GM12878 (cell line): ENCODE data around the gene PSRC1. TPM values are rescaled to one million over a fixed set of nuclear protein-coding genes. Genes with fewer than 3 reads are reported as not detected.

Source experiments
- ATAC-seq: fragments of 200-7000 bp; cut with Tn5 transposase; 3 replicates; pipeline ENCODE4 v1.9.1; 2020; ENCODE audit warnings: mild to moderate bottlenecking, moderate library complexity
- BruUV-seq: library from RNA; stranded (reverse); fragments of 400-500 nt; replicated peaks from 2 replicates; lab custom pipeline; 2021; lab: Mats Ljungman, UMichigan
- CTCF ChIA-PET: fragments of 300-600 bp; sonication (Branson Sonifier 250); formaldehyde crosslinking; extraction: SDS; loops from one replicate; lab custom pipeline; 2021; ENCODE audit warnings: inconsistent platforms; lab: Yijun Ruan, JAX
- POLR2A ChIA-PET: fragments of 350-600 bp; formaldehyde crosslinking; extraction: SDS; loops from one replicate; lab custom pipeline; 2021; ENCODE audit warnings: inconsistent platforms; lab: Charles Lee
- RAD21 ChIA-PET: fragments of 300-600 bp; sonication (Branson Sonifier 250); formaldehyde crosslinking; loops from one replicate; lab custom pipeline; 2023; ENCODE audit warnings: antibody characterized with exemption; ENCODE audit not compliant: unreplicated experiment; lab: Charles Lee
- SMC1A ChIA-PET: fragments of 300-600 bp; sonication (Branson Sonifier 250); formaldehyde crosslinking; loops from one replicate; lab custom pipeline; 2023; ENCODE audit not compliant: unreplicated experiment, uncharacterized antibody; lab: Charles Lee
- DNase-seq: peaks from one replicate; pipeline ENCODE4 v3.0.0-alpha.2; 2011; ENCODE audit warnings: low read depth, low spot score
- FAIRE-seq: peaks from 3 replicates; lab custom pipeline; 2011; peaks lifted over from hg19 to GRCh38; lab: Jason Lieb, UNC
- H2AFZ ChIP-seq: 2 replicates; pipeline ENCODE4 v1.6.0; 2011; ENCODE audit warnings: low read depth, low read length, control low read depth; ENCODE audit not compliant: control insufficient read depth
- H3K27ac ChIP-seq: 2 replicates; pipeline ENCODE4 v1.5.1; 2011; ENCODE audit warnings: control low read depth; ENCODE audit not compliant: control insufficient read depth, insufficient read depth
- H3K27me3 ChIP-seq, 2 experiments: replicated peaks in 1 of 2; 2 replicates each; pipeline versions ENCODE4 v1.6.0 to v1.6.1; 2011; ENCODE audit warnings: low read length in 1 of 2; ENCODE audit not compliant: control insufficient read depth in 2 of 2, insufficient read depth in 2 of 2
- H3K36me3 ChIP-seq, 2 experiments: 2 replicates each; pipeline ENCODE4 v1.5.1; 2011; ENCODE audit warnings: low read length in 1 of 2; ENCODE audit not compliant: control insufficient read depth in 2 of 2, insufficient read depth in 2 of 2
- H3K4me1 ChIP-seq: 2 replicates; pipeline ENCODE4 v1.6.1; 2011; ENCODE audit warnings: mild to moderate bottlenecking, low read length, moderate library complexity, mixed read lengths; ENCODE audit not compliant: control insufficient read depth, insufficient read depth
- H3K4me2 ChIP-seq: 2 replicates; pipeline ENCODE4 v1.6.0; 2011; ENCODE audit warnings: control low read depth; ENCODE audit not compliant: control insufficient read depth, insufficient read depth
- H3K4me3 ChIP-seq: fragments of 200-600 bp; sonication (generic); 2 replicates; pipeline ENCODE4 v1.5.1; 2016
- H3K79me2 ChIP-seq: 2 replicates; pipeline ENCODE4 v1.6.0; 2011; ENCODE audit warnings: low read length; ENCODE audit not compliant: control insufficient read depth, insufficient read depth
- H3K9ac ChIP-seq: 2 replicates; pipeline ENCODE4 v1.8.0; 2011; ENCODE audit warnings: low read length, control low read depth, mixed read lengths; ENCODE audit not compliant: control insufficient read depth, insufficient read depth
- H3K9me3 ChIP-seq: replicated peaks from 3 replicates; pipeline ENCODE4 v1.5.1; 2011; ENCODE audit warnings: mild to moderate bottlenecking, low read length; ENCODE audit not compliant: control insufficient read depth, insufficient read depth
- H4K20me1 ChIP-seq: 2 replicates; pipeline ENCODE4 v1.6.0; 2011; ENCODE audit not compliant: control insufficient read depth, insufficient read depth
- CBX5 ChIP-seq: sonication (generic); IDR thresholded peaks from 2 replicates; pipeline ENCODE4 v1.6.1; 2016; ENCODE audit warnings: low read depth, moderate library complexity, mild to moderate bottlenecking, inconsistent platforms
- CHD1 ChIP-seq: IDR thresholded peaks from 2 replicates; pipeline ENCODE4 v1.6.1; 2012; ENCODE audit warnings: low read depth, low read length, improper control_type of control experiment
- CHD4 ChIP-seq: fragments of 200-600 bp; sonication (generic); IDR thresholded peaks from 2 replicates; pipeline ENCODE4 v1.6.1; 2016; ENCODE audit warnings: mild to moderate bottlenecking
- CREB1 ChIP-seq: IDR thresholded peaks from 2 replicates; pipeline ENCODE4 v1.6.1; 2012; ENCODE audit warnings: low read depth, mild to moderate bottlenecking, inconsistent platforms
- CREM ChIP-seq: IDR thresholded peaks from 2 replicates; pipeline ENCODE4 v1.6.1; 2014; ENCODE audit warnings: antibody characterized with exemption, low read depth
- EED ChIP-seq: sonication (generic); IDR thresholded peaks from 2 replicates; pipeline ENCODE4 v1.6.1; 2016; ENCODE audit warnings: antibody characterized with exemption, low read depth
- EGR1 ChIP-seq, 2 experiments: IDR thresholded peaks; 1 replicate in 1 of 2; 2 replicates in 1 of 2; pipeline ENCODE4 v1.6.1; 2011 to 2012; ENCODE audit warnings: low read depth in 2 of 2, low read length in 2 of 2, borderline replicate concordance in 1 of 2, mild to moderate bottlenecking in 1 of 2, moderate library complexity in 1 of 2
- ETV6 ChIP-seq, 2 experiments: fragments of 450-650 bp in 1 of 2; IDR thresholded peaks in 1 of 2; conservative IDR thresholded peaks in 1 of 2; 2 replicates each; pipeline ENCODE4 v1.6.1; 2014; ENCODE audit warnings: antibody characterized with exemption in 1 of 2, borderline replicate concordance in 1 of 2, low read depth in 1 of 2, mild to moderate bottlenecking in 1 of 2, moderate library complexity in 1 of 2
- FOXK2 ChIP-seq: fragments of 450-650 bp; IDR thresholded peaks from 2 replicates; pipeline ENCODE4 v1.6.1; 2017; ENCODE audit warnings: mild to moderate bottlenecking, moderate library complexity
- GATAD2B ChIP-seq: fragments of 450-650 bp; conservative IDR thresholded peaks from 2 replicates; pipeline ENCODE4 v1.6.1; 2017; ENCODE audit warnings: low read depth, mild to moderate bottlenecking, moderate library complexity
- IKZF1 ChIP-seq: fragments of 450-650 bp; conservative IDR thresholded peaks from 2 replicates; pipeline ENCODE4 v1.6.1; 2017; ENCODE audit warnings: antibody characterized with exemption, mild to moderate bottlenecking
- MEF2B ChIP-seq: fragments of 450-650 bp; IDR thresholded peaks from 2 replicates; pipeline ENCODE4 v1.6.1; 2018; ENCODE audit warnings: mild to moderate bottlenecking, moderate library complexity; ENCODE audit not compliant: partially characterized antibody, poor library complexity, severe bottlenecking
- MYC ChIP-seq: IDR thresholded peaks from 2 replicates; pipeline ENCODE4 v1.6.1; 2011; ENCODE audit warnings: mild to moderate bottlenecking, low read length, moderate library complexity, inconsistent platforms; ENCODE audit not compliant: insufficient read depth, insufficient replicate concordance, insufficient read length, severe bottlenecking
- PAX8 ChIP-seq: fragments of 450-650 bp; IDR thresholded peaks from 2 replicates; pipeline ENCODE4 v1.6.1; 2017; ENCODE audit warnings: mild to moderate bottlenecking, moderate library complexity
- POLR2A ChIP-seq: IDR thresholded peaks from 2 replicates; pipeline ENCODE4 v1.6.1; 2011; ENCODE audit warnings: low read depth, mild to moderate bottlenecking, low read length
- RCOR1 ChIP-seq: conservative IDR thresholded peaks from 2 replicates; pipeline ENCODE4 v1.6.1; 2012; ENCODE audit warnings: low read depth, low read length, improper control_type of control experiment
- WRNIP1 ChIP-seq: IDR thresholded peaks from 2 replicates; pipeline ENCODE4 v1.6.1; 2011; ENCODE audit warnings: low read depth, low read length, improper control_type of control experiment, borderline replicate concordance
- ZNF622 ChIP-seq: fragments of 450-650 bp; IDR thresholded peaks from 2 replicates; pipeline ENCODE4 v1.6.1; 2017; ENCODE audit warnings: mild to moderate bottlenecking, inconsistent platforms
- WGBS: methylation state at CpG from one replicate; pipeline ENCODE4 v1.1.6; 2016; ENCODE audit warnings: low lambda C conversion rate; ENCODE audit not compliant: insufficient replicate concordance, insufficient coverage; ENCODE audit errors: missing lambda C conversion rate; 5-methylcytosine and 5-hydroxymethylcytosine counted together
- in situ Hi-C: fragments of 300-500 bp; cut with MboI; formaldehyde crosslinking; loops from 9 replicates; pipeline ENCODE4 v1.14.3; 2018; ENCODE audit warnings: mixed read lengths
- intact Hi-C: fragments of 100-400 bp; cut with micrococcal nuclease; formaldehyde crosslinking; loops from one replicate; pipeline ENCODE4 v1.14.2; 2022; ENCODE audit not compliant: unreplicated experiment
- polyA plus RNA-seq, 11 experiments: library from polyadenylated mRNA; depleted of rRNA in 4 of 11; unstranded in 6 of 11; stranded (reverse) in 5 of 11; fragments of >200 nt; fragmentation: Nextera tagmentation in 4 of 11; fragmentation: Illumina TruSeq in 1 of 11; extraction: Ambion mirVana in 4 of 11; extraction: Trizol in 1 of 11; gene quantifications; 1 replicate in 1 of 11; 2 replicates in 10 of 11; pipeline versions ENCODE4 v1.2.1 to v1.2.3, GENCODE V29; 2011 to 2016; ENCODE audit warnings: inconsistent platforms in 2 of 11, missing spikeins in 2 of 11, low read depth in 1 of 11
- total RNA-seq, 4 experiments: library from RNA; depleted of rRNA in 3 of 4; stranded (reverse); fragments of >200 nt in 3 of 4; fragmentation: Illumina TruSeq in 1 of 4; extraction: Trizol in 1 of 4; gene quantifications; 2 replicates each; pipeline versions ENCODE4 v1.2.1 to v1.2.3, GENCODE V29; 2013 to 2021
- TF ChIP-seq, protein P1 (sequence below): IDR thresholded peaks from 2 replicates; pipeline ENCODE4 v1.6.1; 2011; ENCODE audit warnings: low read depth, mild to moderate bottlenecking, low read length, moderate library complexity, borderline replicate concordance; ENCODE audit errors: extremely low read depth
- TF ChIP-seq, protein P2 (sequence below): fragments of 450-650 bp; IDR thresholded peaks from 2 replicates; pipeline ENCODE4 v1.6.1; 2016; ENCODE audit warnings: mild to moderate bottlenecking

Gene PSRC1
- total and polyA plus RNA-seq, 10 of the 15 experiments (the other 5 are each of a cell fraction or from before 2014, with no cell fraction given): 1.2 to 11.8 (median 4.9) TPM

DNA sequence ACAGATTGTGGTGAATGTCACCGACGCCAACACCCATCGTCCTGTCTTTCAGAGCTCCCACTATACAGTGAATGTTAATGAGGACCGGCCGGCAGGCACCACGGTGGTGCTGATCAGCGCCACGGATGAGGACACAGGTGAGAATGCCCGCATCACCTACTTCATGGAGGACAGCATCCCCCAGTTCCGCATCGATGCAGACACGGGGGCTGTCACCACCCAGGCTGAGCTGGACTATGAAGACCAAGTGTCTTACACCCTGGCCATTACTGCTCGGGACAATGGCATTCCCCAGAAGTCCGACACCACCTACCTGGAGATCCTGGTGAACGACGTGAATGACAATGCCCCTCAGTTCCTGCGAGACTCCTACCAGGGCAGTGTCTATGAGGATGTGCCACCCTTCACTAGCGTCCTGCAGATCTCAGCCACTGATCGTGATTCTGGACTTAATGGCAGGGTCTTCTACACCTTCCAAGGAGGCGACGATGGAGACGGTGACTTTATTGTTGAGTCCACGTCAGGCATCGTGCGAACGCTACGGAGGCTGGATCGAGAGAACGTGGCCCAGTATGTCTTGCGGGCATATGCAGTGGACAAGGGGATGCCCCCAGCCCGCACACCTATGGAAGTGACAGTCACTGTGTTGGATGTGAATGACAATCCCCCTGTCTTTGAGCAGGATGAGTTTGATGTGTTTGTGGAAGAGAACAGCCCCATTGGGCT lies 30.6 kb downstream of the PSRC1 start (continued):
- TF ChIP-seq ETV6 (conservative IDR thresholded peaks at IDR 0.05 in 1 of 2, IDR thresholded peaks at IDR 0.05 in 1 of 2; ENCODE audit: borderline replicate concordance in 1 of 2, low read depth in 1 of 2) (no peak), WRNIP1 (no peak), FOXK2 (no peak), MEF2B (no peak), POLR2A (no peak), CREB1 (no peak), CHD1 (no peak), ZNF622 (no peak), RCOR1 (no peak), CREM (no peak)
- TF ChIP-seq, protein P1, sequence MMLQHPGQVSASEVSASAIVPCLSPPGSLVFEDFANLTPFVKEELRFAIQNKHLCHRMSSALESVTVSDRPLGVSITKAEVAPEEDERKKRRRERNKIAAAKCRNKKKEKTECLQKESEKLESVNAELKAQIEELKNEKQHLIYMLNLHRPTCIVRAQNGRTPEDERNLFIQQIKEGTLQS: no peak
- TF ChIP-seq, all 136 proteins: peak for 0

DNA sequence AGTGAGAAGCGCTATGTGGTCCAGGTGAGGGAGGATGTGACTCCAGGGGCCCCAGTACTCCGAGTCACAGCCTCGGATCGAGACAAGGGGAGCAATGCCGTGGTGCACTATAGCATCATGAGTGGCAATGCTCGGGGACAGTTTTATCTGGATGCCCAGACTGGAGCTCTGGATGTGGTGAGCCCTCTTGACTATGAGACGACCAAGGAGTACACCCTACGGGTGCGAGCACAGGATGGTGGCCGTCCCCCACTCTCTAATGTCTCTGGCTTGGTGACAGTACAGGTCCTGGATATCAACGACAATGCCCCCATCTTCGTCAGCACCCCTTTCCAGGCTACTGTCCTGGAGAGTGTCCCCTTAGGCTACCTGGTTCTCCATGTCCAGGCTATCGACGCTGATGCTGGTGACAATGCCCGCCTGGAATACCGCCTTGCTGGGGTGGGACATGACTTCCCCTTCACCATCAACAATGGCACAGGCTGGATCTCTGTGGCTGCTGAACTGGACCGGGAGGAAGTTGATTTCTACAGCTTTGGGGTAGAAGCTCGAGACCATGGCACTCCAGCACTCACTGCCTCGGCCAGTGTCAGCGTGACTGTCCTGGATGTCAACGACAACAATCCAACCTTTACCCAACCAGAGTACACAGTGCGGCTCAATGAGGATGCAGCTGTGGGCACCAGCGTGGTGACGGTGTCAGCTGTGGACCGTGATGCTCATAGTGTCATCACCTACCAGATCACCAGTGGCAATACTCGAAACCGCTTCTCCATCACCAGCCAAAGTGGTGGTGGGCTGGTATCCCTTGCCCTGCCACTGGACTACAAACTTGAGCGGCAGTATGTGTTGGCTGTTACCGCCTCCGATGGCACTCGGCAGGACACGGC lies 31.4 kb downstream of the PSRC1 start:
- in situ Hi-C loops (no loop called here), intact Hi-C loops (no loop called here)
- ChIA-PET CTCF (no interaction called here), POLR2A (no interaction called here), SMC1A (no interaction called here), RAD21 (no interaction called here)
- H4K20me1 ChIP-seq: no peaks in the 10 kb centered on the region
- no peak for ATAC-seq
- no peak overlapping the region for H3K27ac ChIP-seq
- no TSS peak for BruUV-seq
- H3K4me3 ChIP-seq: no peak overlapping the region
- no peak overlapping the region for H2AFZ ChIP-seq
- no peaks in the 10 kb centered on the region for H3K79me2 ChIP-seq
- H3K9me3 ChIP-seq: no peaks in the 10 kb centered on the region
- peaks cover 2 to 4% of the 10 kb centered on the region in 2 experiments; a peak in 3 of 4 replicates for H3K27me3 ChIP-seq
- 76% methylated on average over 31 of the region's 32 CpGs for WGBS
- H3K4me1 ChIP-seq: no peaks in the 10 kb centered on the region
- H3K9ac ChIP-seq: no peak overlapping the region
- no peak for DNase-seq
- FAIRE-seq: no peak
- H3K36me3 ChIP-seq: no peaks in the 10 kb centered on the region
- H3K4me2 ChIP-seq: no peak overlapping the region
- TF ChIP-seq EGR1 (IDR thresholded peaks at IDR 0.05; ENCODE audit: borderline replicate concordance in 1 of 2, low read depth in 2 of 2, low read length in 2 of 2) (no peak), GATAD2B (no peak), MYC (no peak), POLR2A (no peak), IKZF1 (no peak), EED (no peak), PAX8 (no peak), CBX5 (no peak), CHD4 (no peak)
- TF ChIP-seq, protein P2, sequence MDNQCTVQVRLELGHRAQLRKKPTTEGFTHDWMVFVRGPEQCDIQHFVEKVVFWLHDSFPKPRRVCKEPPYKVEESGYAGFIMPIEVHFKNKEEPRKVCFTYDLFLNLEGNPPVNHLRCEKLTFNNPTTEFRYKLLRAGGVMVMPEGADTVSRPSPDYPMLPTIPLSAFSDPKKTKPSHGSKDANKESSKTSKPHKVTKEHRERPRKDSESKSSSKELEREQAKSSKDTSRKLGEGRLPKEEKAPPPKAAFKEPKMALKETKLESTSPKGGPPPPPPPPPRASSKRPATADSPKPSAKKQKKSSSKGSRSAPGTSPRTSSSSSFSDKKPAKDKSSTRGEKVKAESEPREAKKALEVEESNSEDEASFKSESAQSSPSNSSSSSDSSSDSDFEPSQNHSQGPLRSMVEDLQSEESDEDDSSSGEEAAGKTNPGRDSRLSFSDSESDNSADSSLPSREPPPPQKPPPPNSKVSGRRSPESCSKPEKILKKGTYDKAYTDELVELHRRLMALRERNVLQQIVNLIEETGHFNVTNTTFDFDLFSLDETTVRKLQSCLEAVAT: no peak
